NCI-H2081 treated with DMSO at 0.1 percent for 48 hours (cell line): ENCODE data around the gene ASPHD2.

Experiments used
- DNase-seq: peaks from one replicate; lab custom pipeline; 2025; lab: John Stamatoyannopoulos, UW

Gene ASPHD2

DNA sequence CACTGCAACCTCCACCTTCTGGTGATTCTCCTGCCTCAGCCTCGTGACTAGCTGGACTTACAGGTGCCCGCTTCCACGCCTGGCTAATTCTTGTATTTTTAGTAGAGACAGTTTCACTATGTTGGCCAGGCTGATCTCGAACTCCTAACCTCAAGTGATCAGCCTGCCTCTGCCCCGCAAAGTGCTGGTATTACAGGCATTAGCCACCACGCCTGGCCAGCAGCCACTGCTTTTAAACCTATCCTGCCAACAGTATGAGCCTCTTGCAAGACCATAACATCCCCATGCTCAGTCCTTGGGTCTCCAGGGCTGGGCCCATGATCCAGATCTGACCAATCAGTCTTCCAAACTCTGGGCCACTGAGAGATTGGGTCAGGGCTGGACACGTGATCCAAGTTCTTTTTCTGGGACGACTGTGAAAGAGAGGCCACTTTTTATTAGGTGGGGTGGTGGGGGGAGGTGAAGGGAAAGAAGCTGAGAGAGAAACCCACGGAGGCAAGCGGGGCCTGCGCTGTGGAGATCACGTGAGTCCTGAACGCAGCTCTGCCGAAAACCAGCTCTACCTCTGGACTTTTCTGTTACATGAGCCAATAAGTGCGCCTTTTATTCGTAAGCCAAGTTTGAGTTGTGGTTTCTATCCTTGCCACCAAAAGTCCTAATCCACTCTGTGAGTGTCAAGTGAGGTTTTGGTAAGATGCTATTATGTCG is 17.9 kb downstream of the ASPHD2 start:
- no peak for DNase-seq

DNA sequence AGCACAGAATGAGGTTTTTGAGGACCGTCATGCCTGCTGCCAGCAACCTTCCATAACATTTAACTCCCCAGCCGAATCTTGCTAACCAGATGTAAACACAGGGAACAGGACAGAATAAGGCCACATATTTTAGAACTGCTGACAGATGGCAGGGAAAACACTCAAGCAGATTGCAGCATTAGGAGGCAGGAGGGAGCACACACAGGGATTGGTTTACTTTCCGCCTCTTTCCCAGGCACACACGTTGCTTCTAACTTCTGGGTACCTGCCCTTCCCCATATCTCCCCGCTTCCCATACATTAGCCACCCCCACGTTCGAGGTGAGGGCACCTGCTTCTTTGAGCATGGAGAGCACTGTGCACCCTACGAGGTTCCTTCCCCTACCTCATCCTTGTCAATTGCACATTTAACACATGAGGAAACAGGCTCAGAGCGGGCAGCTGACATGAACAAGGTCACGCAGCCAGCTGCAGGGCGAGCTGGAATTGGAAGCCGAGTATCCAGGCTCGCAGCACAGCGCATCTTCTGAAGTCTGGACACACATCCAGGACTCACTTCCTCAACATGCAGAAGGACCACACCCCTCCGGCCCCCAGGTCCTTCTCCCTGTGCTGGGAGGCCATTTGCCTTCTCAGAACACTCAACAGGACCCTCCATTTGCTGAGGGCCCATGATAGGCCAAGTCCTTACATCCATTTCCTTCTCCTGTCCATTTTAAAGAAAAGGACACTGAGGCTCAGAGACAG is 18.7 kb downstream of the ASPHD2 start:
- no peak for DNase-seq

DNA sequence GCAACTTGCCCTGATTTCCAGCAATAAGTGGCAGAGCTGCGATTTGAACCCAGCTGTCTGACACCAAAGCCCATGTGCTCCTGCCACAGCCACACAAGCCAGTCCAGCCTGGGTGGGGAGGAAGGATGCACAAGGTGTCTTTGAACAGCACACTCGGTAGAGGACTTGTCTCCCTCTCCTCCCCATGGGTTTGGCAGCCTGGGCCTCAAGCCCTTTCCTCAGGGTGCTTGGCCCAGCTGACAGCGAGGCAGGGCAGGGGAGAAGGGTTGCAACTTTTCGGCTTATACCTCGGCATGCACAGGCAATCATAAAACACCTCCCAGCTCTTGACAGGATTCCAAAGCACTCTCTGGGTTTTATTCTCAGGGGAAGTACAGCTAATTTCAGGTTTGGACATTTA is 19.3 kb downstream of the ASPHD2 start:
- DNase-seq, result no peak

DNA sequence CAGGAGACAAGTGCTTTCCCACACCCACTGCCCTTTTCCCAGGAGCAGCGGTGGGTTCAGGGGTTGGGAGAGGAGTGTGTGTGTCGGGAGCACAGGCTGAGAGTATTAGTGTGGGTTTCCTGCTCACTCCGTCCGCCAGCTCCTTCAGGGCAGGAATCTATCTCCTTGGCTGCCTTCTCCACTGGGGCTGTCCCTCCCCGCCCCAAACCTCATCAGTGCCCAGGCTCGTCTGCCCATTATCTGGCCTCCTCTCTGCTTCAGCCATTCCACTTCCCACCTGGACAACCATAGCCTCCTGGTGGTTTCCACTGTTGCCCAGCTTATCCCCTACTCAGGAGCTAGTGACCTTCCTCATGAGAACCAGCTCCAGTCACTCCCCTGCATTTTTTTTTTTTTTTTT is 19.9 kb downstream of the ASPHD2 start:
- DNase-seq, result no peak

DNA sequence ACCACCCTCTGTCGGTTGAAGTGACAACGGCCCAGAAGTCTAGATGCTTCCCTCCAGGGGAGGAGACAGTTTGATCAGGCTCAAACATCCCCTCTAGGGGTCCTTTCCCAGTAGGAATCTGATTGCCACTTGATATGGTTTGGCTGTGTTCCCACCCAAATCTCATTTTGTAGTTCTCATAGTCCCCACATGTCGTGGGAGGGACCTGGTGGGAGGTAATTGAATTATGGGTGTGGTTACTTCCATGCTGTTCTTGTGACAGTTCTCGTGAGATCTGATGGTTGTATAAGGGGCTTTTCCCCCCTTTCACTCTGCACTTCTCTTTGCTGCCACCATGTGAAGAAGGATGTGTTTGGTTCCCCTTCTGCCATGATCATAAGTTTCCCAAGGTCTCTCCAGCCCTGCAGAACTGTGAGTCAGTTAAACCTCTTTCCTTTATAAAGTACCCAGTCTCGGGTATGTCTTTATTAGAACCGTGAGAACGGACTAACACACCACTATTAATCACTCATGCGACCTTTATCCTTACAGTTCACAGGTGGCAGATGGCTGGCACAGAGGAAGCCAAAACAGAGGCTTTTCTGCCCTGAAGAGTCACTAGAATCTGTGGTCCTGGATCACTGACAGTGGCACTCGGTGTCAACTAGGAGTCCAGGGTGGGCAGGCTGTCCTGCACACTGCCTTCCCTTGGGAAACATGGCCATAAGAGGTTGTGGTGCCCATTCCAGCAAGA is 21.6 kb downstream of the ASPHD2 start:
- no peak for DNase-seq

DNA sequence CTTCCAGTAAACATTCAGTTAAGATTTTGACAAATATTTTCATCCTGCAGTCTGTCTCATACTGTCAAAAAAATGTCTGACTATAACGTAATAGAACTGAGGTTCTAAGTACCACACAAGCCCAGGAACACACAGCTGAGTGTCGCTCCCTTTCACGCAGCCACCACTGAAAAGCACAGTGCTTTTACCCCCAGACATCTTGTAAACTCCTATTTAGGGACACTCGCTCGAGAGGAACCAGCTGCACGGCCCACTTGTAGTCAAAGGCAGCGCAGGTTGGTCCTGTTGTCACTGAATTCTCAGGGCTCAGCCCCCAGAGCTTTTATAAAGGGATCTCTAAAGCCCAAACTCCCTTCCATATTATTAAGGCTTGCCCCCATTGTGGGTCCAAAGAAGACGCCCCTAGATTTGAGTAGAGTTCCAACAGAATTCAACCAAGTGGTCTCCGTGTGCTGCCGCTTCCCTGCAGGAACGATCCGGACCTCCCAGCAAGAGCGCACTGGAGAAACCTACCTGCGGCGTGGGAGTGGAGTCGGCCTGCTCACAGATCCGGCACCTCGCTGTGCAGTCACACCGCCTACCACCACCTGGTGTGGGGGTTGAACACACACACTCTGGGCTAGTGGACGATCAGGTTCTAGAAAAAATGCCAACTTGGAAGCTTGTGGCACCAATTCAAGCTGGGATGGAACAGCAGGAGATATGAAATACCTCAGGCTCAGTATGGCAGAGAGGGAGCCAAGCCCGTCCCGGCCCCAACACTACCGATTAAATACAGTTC is 23.4 kb downstream of the ASPHD2 start:
- DNase-seq, result no peak

DNA sequence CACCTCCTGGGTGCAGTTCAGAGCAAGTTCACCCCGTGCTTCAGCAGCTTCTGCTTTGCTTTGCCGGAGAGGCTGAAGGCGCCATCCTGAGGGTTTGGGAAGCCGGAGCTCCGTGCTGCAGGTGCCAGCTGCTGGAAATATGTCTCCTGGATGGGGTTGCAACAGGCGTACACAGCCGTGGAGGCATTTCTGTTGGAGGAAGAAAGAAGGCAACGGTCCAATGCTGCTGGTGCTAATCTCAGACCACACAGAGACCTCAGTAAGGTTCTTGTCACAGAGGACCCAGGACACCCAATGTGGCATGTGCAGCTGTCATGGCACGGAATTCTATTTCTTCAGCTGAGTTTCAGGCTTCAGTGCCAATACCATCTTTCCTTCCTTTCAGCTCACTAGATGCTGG is 24.2 kb downstream of the ASPHD2 start:
- DNase-seq, result no peak

DNA sequence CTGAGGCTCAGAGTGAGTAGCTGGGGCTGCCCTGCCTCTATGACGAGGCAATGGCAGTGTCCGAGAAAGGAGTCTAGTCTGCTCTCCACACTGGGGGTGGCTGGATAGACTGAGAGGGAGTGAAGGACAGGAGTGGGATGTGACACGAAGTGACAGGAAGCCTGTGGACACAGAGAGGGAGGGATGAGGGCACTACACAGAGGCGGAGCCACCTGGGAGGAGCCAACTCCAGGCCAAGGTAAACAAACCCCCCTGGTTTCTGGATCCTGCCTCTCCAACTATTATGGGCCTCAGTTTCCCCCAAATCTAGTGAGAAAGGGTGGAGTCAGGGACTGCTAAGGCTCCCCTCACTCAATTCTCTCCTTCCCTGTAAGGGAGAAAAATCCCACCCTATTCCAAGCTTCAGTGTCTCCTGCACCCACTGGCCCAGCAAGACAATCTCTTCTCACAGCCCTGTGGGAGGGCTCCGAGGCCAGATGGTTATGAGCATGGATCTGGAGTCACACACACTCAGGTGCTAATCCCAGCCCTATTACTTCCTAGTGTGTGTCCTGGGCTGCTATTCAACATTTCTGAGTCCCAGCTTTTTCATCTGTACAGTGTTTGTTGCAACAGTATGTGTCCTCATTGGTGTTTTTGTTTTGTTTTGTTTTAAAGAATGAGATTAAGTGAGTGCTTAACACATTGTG is 24.9 kb downstream of the ASPHD2 start:
- DNase-seq, result no peak

DNA sequence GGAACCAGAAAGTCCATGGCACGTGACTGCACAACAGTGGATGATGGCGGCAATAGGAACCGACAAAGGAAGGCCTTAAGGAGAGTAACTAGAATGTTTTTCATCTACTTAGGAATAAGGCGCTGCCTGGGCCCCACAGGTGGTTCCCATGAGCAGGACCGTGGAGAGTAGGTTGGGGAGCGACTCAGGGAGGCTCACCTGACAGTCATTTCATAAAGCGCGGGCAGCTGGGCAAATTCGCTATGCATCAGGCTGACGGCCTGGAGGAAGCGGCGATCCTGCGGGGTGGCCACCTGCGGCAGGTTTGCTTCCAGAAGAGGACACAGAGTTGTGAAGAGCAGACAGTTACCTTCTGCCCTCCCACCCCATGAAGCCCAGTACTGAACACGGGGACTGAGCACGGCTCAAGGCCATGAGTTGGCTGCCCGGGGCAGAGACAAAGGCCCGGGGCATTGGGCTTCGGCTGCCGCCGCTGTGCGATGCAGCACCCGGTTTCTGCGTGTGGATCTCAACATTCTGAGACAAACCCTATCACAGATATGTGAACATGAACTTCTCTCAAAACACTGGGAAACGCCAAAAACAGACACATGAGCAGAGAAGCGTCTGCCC is 28.7 kb downstream of the ASPHD2 start:
- DNase-seq, result no peak

DNA sequence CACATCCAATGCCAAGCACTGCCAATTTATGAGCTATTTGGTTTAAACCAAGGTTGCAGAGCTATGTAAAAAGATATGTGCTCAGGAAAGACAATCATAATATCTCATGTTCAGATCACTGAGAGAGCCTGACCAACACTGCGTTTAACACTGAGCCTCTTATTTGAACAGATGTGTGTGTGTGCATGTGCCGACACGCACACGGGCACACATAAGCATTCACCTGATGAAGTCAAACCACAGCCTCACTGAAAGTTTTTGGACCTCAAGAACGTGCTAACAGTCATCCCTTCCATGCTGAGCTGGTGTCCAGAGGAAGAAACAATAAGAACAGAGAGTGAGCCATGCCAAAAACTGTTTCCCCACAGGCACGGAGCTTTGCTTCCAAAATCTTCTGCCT is 31.1 kb downstream of the ASPHD2 start:
- no peak for DNase-seq

DNA sequence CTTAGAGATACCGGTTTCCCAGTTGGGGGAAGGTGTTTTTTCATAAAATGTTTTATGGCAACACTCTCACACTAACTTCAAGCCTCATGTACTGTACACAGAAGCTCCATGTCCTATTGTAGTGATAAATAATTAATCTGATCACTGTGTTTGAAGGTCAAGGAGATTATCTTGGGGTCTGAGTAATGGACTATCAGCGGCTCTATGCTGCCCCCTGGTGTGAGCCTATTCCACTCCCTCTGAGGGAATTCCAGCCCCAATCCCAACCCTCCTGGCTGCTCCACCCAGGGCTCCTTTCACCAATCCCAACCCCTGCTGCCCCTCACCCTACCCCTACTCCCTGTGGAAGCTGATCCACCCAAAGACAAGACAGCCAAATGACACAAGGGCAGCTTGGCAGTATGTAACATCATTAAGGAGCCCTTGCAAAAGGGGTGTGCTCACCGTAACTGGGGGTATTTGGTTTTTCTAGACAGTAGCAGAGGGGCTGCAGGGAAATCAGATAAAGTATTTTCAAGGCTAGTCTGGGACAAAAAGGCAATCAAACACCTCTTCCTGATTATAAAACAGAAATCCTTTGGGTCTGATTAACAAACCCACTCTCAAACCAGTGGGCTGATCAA is 32.2 kb downstream of the ASPHD2 start:
- no peak for DNase-seq

DNA sequence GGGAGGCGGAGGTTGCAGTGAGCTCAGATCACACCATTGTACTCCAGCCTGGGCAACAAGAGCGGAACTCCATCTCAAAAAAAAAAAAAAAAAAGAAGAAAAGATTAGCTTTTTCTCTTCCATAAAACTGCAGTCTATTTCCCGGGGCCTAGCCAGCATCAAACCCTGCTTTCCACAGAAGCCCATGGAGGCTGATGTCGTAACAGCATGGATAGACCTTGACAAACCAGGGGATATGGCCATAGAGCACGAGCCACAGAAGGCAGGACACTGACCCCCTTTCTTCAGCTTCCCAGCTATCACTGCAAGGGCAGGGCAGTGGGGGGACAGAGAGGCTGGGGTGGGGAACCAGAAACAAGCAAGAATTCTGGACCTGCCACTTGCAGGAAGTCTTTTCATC is 33.0 kb downstream of the ASPHD2 start:
- DNase-seq, result no peak

DNA sequence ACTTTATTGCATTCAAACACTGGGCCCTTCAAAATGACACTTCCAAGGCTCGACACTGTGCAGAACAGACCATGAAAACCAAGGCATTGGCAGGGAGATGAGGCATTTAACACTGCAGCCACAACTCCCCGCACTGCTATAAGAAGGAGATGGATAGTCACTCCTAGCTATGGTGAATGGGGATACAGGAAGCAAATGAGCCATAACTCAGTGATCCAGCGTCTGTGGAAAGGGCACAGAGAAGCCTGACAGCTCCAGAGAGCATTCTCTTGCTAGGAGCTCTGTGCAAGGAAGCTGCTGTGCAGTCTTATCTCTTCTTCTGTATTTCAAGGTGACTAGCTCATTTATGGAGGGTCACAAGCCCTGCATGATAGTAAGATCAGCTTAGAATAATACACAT is 33.6 kb downstream of the ASPHD2 start:
- no peak for DNase-seq

DNA sequence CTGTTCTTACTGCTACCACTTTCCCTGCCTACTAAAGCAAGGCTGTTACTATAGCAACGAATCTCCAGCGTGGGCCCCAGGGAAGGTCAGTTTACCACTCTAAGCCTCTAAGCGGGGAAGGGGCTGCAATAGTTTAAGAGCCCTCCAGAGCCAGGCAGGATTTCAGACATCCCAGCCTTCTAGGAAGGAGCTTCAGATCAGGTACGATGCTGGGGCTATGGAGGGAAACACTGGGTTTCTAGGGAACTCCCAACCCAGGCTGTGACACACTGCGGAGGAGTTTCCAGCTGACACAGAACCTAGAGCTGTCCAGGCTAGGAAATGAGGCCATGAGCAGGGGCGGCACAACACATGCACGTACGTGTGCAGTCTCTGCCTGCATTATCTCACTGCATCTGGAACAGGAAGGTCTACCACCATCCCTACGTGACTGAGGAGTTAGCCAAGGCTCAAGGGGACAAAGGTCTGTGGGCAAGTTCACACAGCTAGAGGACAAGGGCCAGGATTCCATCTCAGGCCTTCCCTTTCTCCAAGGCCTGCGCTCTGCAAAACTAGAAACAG is 34.1 kb downstream of the ASPHD2 start:
- DNase-seq, result no peak

DNA sequence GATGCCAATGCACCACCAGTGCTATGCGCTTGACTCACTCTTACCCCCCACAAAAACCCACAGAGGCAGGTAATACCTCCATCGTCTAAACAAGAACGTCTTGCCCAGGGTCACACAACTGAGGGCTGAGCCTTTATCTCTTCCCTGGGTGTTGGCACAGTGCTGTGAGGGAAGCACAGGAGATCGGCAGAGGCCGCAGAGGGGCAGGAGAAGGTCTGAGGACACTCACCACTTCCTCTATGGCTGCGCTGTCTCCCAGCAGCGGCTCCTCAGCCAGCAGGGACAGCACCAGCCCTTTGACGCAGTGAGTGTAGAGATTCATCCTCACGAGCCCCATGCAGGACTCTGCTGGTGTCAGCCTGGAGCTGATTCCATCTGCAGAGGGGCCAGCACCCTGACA is 34.6 kb downstream of the ASPHD2 start:
- no peak for DNase-seq

DNA sequence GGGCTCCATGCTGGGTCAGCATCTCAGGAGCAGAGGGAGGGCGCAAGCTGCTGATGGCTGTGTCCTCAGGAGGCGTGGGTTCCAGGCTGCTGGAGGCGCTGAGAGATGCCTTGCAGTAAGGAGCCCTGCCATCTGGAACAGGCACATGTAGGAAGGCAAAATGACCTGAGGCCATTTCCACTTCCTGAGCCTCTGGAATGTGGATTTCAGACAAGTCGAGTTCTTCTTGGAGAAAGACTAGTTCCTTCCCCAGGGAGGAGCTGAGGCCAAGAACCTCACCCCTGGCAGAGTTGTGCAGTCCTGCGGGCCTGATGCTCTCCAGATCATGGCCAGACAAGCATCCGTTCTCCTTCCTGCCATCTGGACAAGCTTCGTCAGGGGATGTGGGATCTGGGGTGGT is 35.3 kb downstream of the ASPHD2 start:
- no peak for DNase-seq

DNA sequence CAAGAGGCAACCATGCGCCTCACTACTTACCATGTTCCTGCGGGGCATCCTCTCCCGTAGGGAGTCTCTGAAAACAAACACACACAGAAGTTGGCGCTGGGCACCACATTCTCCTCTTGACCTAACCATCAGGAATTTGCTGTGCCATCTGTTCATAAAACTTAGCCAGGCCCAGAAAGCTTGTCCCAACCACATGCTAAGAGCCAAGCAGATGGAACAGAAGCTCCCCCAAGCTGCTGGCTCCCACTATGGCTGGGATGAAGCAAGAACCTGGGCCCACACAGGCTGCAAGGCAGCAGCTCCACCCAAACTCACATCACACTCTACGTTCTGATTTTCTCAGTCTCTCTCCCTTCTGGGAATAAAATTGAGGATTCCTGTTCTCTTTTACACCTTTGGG is 37.1 kb downstream of the ASPHD2 start:
- DNase-seq, result no peak

DNA sequence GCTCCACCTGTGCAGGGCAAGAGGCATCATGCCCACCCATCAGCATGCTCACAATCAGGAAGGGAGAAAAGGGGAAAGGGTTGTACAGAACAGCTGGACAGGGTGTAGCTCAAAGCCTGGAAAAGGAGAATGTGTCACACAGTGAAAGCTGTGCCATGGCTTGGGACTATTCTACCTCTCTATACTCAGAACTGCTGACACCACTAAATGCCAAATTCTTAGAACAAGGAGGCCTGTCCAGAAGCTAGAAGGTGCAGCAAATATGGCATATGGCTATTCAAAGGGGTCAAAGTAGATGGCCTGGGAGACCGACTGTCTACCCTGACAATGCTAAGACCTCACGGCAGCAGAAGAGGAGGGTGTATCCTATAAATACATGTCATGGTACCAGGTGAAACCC is 41.7 kb downstream of the ASPHD2 start:
- no peak for DNase-seq

DNA sequence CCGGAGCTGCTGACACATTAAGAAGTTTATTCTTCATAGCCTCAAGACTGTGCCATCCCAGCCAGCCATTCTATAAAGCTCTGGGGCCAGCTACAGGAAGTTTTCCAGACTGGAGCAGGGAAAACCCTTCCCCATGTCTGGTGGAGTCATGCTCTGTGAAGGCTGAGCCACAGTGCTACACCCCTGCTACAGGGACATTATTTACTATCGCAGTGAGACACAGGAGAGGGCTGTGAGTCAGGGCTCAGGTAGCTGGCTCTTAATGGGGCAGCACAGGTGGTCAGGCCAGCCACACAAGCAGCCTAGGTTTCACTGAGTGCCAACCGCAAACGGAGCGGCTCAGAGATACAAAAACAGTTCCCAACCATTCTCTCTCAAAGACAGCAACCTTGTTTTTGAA is 42.5 kb downstream of the ASPHD2 start:
- no peak for DNase-seq

DNA sequence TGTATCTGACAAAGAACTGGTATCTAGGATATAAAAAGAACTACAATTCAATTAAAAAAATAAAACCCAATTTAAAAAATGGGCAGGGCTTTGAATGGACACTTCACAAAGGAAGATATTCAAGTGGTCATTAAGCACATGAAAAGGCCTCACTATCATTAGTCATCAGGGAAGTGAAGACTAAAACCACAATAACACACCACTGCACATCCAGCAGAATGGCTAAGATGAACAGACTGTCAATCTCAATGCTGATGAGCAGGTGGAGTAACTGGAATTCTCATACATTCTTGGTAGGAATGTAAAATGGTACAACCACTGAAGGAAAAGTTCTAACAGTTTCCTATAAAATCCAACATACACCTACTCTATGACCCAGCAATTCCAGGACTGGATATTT is 45.6 kb downstream of the ASPHD2 start:
- no peak for DNase-seq
